AG09309 (cell line): ENCODE results near the gene TMEM120B.

Experiments used
- DNase-seq: peaks from one replicate; pipeline ENCODE4 v3.0.0-alpha.2; 2010; ENCODE audit warnings: low read depth
- H3K4me3 ChIP-seq: 2 replicates; pipeline ENCODE4 v1.5.1; 2011; ENCODE audit warnings: mild to moderate bottlenecking, low read depth, low read length, moderate library complexity; ENCODE audit not compliant: control insufficient read depth
- TF ChIP-seq, protein P1 (sequence below): IDR thresholded peaks from 2 replicates; pipeline ENCODE4 v1.5.1; 2011; ENCODE audit warnings: mild to moderate bottlenecking, low read depth, low read length, inconsistent platforms; ENCODE audit not compliant: insufficient read depth, control insufficient read depth; ENCODE audit errors: missing control alignments

TMEM120B gene

DNA sequence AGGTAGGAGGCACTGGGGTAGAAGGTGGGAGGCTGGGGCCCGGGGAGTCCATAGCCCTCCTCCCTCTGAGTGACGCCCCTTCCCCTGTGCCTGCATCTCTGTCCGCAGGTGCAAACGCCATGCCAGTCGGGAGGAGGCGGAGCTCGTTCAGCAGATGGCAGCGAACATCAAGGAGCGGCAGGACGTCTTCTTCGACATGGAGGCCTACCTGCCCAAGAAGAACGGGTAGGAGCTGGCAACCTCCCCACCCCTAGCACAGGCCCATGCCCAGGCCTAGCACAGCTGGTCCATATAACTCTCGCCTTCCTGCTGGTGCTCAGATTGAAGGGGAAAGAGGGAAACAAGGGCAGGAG is 35.6 kb downstream of the TMEM120B start:
- no peak for DNase-seq
- no peak overlapping the region for H3K4me3 ChIP-seq
- TF ChIP-seq, protein P1, sequence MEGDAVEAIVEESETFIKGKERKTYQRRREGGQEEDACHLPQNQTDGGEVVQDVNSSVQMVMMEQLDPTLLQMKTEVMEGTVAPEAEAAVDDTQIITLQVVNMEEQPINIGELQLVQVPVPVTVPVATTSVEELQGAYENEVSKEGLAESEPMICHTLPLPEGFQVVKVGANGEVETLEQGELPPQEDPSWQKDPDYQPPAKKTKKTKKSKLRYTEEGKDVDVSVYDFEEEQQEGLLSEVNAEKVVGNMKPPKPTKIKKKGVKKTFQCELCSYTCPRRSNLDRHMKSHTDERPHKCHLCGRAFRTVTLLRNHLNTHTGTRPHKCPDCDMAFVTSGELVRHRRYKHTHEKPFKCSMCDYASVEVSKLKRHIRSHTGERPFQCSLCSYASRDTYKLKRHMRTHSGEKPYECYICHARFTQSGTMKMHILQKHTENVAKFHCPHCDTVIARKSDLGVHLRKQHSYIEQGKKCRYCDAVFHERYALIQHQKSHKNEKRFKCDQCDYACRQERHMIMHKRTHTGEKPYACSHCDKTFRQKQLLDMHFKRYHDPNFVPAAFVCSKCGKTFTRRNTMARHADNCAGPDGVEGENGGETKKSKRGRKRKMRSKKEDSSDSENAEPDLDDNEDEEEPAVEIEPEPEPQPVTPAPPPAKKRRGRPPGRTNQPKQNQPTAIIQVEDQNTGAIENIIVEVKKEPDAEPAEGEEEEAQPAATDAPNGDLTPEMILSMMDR: no peak

DNA sequence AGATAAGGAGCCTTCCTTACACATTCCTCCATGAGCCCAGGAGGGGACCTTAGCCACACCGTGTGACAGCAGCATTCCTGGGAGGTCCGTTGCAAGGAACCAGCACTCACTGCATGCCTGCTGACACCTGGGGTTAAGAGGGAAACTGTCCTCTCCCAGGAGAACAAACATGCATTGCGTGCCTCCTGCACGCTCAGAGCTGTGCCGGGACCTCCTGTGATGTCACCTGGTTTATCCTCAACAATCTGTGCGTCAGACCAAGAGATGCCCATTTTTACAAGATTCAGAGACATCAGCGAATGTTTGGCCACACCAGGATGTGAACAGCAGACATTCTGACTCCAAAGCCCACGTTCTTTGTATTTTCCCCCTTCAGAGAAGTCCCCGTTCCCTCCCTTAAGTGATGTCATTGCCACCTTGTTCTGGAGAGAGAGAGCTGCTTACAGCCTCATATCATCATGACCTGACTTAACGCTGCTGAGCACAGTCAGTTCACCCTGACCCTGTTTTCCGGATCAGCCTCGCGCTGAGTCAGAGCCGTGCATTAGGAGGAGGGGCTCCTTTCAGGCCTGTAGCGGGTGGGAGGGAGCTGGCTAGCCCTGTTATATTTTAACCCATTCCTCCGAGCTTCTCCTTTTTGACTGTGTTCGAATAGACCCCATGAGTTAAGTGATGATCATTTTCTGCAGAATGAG is 36.2 kb downstream of the TMEM120B start:
- no peak overlapping the region for H3K4me3 ChIP-seq
- DNase-seq: peak; percentile 27
- TF ChIP-seq, protein P1: no peak

DNA sequence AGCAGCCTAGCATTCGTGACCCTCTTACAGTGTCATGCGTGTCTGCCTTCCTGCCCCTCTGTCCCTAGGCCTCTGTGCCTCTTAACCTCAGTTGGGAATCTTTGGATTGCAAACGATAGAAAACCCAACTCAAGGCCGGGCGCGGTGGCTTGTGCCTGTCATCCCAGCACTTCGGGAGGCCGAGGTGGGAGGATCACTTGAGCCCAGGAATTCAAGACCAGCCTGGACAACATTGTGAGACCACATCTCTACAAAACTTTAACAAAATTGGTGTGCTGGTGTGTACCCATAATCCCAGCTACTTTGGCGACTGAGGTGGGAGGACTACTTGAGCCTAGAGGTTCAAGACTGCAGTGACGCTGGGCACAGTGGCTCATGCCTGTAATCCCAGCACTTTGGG is 36.7 kb downstream of the TMEM120B start:
- H3K4me3 ChIP-seq: no peak overlapping the region
- TF ChIP-seq, protein P1: no peak
- DNase-seq: no peak

DNA sequence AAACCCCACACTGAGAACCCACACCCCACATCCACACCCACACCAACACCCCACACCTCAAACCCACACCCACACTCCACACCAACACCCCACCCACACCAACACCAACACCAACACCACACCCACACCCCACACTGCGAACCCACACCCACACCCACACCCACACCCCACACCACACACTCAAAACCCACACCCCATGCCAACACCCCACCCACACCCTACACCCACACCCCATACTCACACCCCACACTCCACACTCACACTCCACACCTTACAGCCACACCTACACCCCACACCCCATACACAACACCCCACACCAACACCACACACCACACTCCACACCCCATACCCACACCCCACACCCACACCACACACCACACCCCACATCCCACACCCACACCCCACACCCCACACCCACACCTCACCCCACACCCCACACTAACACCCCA is 38.0 kb downstream of the TMEM120B start:
- no peak for DNase-seq
- H3K4me3 ChIP-seq: no peak overlapping the region
- TF ChIP-seq, protein P1: no peak

DNA sequence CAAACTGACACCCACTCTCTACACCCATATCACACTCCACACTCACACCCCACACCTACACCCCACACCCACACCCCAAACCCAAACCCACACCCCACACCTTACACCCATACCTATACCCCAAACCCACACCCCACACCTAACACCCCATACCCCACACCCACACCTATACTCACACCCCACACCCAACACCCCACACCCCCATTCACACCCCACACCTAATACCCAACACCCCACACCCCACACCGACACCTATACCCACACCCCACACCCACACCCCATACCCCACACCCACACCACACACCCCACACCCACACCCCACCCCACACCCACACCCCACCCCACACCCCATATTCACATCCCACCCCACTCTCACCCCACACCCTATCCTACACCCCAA is 38.5 kb downstream of the TMEM120B start:
- DNase-seq: no peak
- no peak overlapping the region for H3K4me3 ChIP-seq
- TF ChIP-seq, protein P1: no peak

DNA sequence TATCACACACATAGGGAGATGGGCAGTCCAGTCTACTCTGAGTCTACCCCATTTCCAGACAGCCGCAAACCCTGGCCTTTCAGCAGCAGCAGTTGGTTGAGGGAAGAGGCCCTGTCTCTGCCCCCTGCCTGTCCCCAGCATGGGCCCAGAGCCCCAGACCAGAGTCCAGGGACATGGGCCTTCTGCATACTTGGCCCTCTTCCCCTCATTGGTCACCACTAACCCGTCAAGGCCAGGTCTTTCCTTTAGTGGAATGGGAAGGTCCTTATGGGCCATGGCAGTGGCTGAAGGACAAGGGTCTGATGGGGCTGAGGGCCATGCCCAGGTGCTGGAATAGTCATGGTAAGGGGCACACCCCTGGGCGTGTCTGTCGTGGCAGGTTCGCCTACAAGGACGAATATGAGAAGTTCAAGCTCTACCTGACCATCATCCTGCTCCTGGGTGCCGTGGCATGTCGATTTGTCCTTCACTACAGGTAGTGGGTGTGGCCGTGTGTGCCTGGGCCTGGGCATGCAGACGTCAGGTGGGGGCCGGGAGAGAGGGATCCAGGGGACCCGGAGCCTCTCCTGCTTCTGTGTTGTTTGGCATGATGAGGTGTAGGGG is 39.3 kb downstream of the TMEM120B start:
- TF ChIP-seq, protein P1: no peak
- no peak overlapping the region for H3K4me3 ChIP-seq
- no peak for DNase-seq
